Adipocyte (in vitro differentiated cells): ENCODE data around the gene PCDHA1.

Experiments
- DNase-seq: peaks from one replicate; pipeline ENCODE4 v3.0.0-alpha.2; 2015; ENCODE audit warnings: low read depth
- H3K27me3 ChIP-seq: replicated peaks from 2 replicates; pipeline ENCODE4 v1.7.0; 2013; ENCODE audit warnings: mild to moderate bottlenecking, low read length, moderate library complexity; ENCODE audit not compliant: control insufficient read depth, insufficient read depth
- H3K36me3 ChIP-seq: 2 replicates; pipeline ENCODE4 v1.7.0; 2013; ENCODE audit warnings: low read length, mild to moderate bottlenecking, moderate library complexity; ENCODE audit not compliant: control insufficient read depth, insufficient read depth, severe bottlenecking
- H3K4me1 ChIP-seq: 2 replicates; pipeline ENCODE4 v1.7.0; 2013; ENCODE audit warnings: mild to moderate bottlenecking, low read length, moderate library complexity; ENCODE audit not compliant: control insufficient read depth, insufficient read depth
- H3K4me3 ChIP-seq: 2 replicates; pipeline ENCODE4 v1.7.0; 2013; ENCODE audit warnings: mild to moderate bottlenecking, low read length, moderate library complexity
- H3K9ac ChIP-seq: 2 replicates; pipeline ENCODE4 v1.7.0; 2013; ENCODE audit warnings: mild to moderate bottlenecking, low read length, moderate library complexity
- H3K9me3 ChIP-seq: 2 replicates; pipeline ENCODE4 v1.7.0; 2013; ENCODE audit warnings: mild to moderate bottlenecking, low read length, moderate library complexity; ENCODE audit not compliant: control insufficient read depth

Gene PCDHA1

GRCh38 chr5:140883927-140884697 is 98.2 kb downstream of the PCDHA1 start:
- Histone ChIP-seq H3K36me3 (no peaks in the 10 kb centered on the region), H3K4me1 (no peaks in the 10 kb centered on the region), H3K4me3 (no peak overlapping the region), H3K9me3 (peaks cover 12% of the 10 kb centered on the region), H3K9ac (no peak overlapping the region), H3K27me3 (no peaks in the 10 kb centered on the region)
- no peak for DNase-seq

- H3K4me1 ChIP-seq = no peaks in the 10 kb centered on the region
Observed at GRCh38 chr5:140916325-140916724, 130.4 kb downstream of the PCDHA1 start.

GRCh38 chr5:140923601-140924000 is 137.7 kb downstream of the PCDHA1 start:
- H3K9ac ChIP-seq = no peak overlapping the region
- peaks cover 10% of the 10 kb centered on the region for H3K9me3 ChIP-seq
- H3K4me3 ChIP-seq = no peak overlapping the region
- peaks cover 23% of the 10 kb centered on the region for H3K27me3 ChIP-seq
- no peak for DNase-seq
- no peaks in the 10 kb centered on the region for H3K36me3 ChIP-seq
- H3K4me1 ChIP-seq = peaks cover 8% of the 10 kb centered on the region

More at GRCh38 chr5:140916325-140916724, 130.4 kb downstream of the PCDHA1 start:
- DNase-seq = no peak
- no peak overlapping the region for H3K9ac ChIP-seq
- H3K9me3 ChIP-seq = peaks cover 9% of the 10 kb centered on the region
- H3K4me3 ChIP-seq = no peak overlapping the region
- no peaks in the 10 kb centered on the region for H3K27me3 ChIP-seq
- H3K36me3 ChIP-seq = no peaks in the 10 kb centered on the region

GRCh38 chr5:140925806-140926442 is 140.0 kb downstream of the PCDHA1 start, which contains the start of gene PCDHAC1:
Gene PCDHAC1, plus strand, starts transcription at chr5:140926299. Its CDS starts 594 bp downstream, at chr5:140926893.
- Histone ChIP-seq H3K4me3 (peak within 1 kb of the TSS; percentile 77), H3K9ac (no peak within 1 kb of the TSS), H3K9me3 (peaks cover 10% of the 10 kb centered on the region), H3K36me3 (no peaks in the 10 kb centered on the region), H3K27me3 (peaks cover 24% of the 10 kb centered on the region), H3K4me1 (peaks cover 8% of the 10 kb centered on the region)
- DNase-seq = no peak

- H3K27me3 ChIP-seq = peaks cover 24% of the 10 kb centered on the region
- H3K9ac ChIP-seq = no peak overlapping the region
- peaks cover 8% of the 10 kb centered on the region for H3K4me1 ChIP-seq
- peak; percentile 43 for DNase-seq
- H3K36me3 ChIP-seq = no peaks in the 10 kb centered on the region
- H3K4me3 ChIP-seq = peak overlapping the region; percentile 77
- peaks cover 10% of the 10 kb centered on the region for H3K9me3 ChIP-seq
Observed at GRCh38 chr5:140926443-140927227, 140.7 kb downstream of the PCDHA1 start.

- peak overlapping the region; percentile 77 for H3K4me3 ChIP-seq
- H3K9ac ChIP-seq = no peak overlapping the region
- H3K9me3 ChIP-seq = peaks cover 10% of the 10 kb centered on the region
- peaks cover 8% of the 10 kb centered on the region for H3K4me1 ChIP-seq
- no peaks in the 10 kb centered on the region for H3K36me3 ChIP-seq
- DNase-seq = no peak
- peaks cover 24% of the 10 kb centered on the region for H3K27me3 ChIP-seq
Observed at GRCh38 chr5:140927228-140927573, 141.3 kb downstream of the PCDHA1 start.

- no peaks in the 10 kb centered on the region for H3K4me1 ChIP-seq
- no peaks in the 10 kb centered on the region for H3K27me3 ChIP-seq
- H3K9ac ChIP-seq = no peak overlapping the region
- no peak overlapping the region for H3K4me3 ChIP-seq
- H3K36me3 ChIP-seq = no peaks in the 10 kb centered on the region
- no peaks in the 10 kb centered on the region for H3K9me3 ChIP-seq
- DNase-seq = no peak
Observed at GRCh38 chr5:140934964-140935606, 149.1 kb downstream of the PCDHA1 start.

- Histone ChIP-seq H3K4me3 (no peak overlapping the region), H3K9ac (no peak overlapping the region), H3K9me3 (peaks cover 9% of the 10 kb centered on the region), H3K4me1 (no peaks in the 10 kb centered on the region), H3K36me3 (no peaks in the 10 kb centered on the region), H3K27me3 (no peaks in the 10 kb centered on the region)
- no peak for DNase-seq
Observed at GRCh38 chr5:140946578-140946977, 160.6 kb downstream of the PCDHA1 start.

- Histone ChIP-seq H3K36me3 (no peaks in the 10 kb centered on the region), H3K9me3 (no peaks in the 10 kb centered on the region), H3K4me1 (no peaks in the 10 kb centered on the region), H3K9ac (no peak overlapping the region), H3K27me3 (no peaks in the 10 kb centered on the region), H3K4me3 (no peak overlapping the region)
- DNase-seq = no peak
Observed at GRCh38 chr5:140951636-140952035, 165.7 kb downstream of the PCDHA1 start.

GRCh38 chr5:140953234-140953633 is 167.3 kb downstream of the PCDHA1 start:
- no peaks in the 10 kb centered on the region for H3K9me3 ChIP-seq
- no peaks in the 10 kb centered on the region for H3K36me3 ChIP-seq
- DNase-seq = no peak

GRCh38 chr5:140962190-140962589 is 176.2 kb downstream of the PCDHA1 start:
- Histone ChIP-seq H3K27me3 (peaks cover 4% of the 10 kb centered on the region), H3K36me3 (no peaks in the 10 kb centered on the region), H3K4me1 (no peaks in the 10 kb centered on the region), H3K9ac (no peak overlapping the region), H3K4me3 (no peak overlapping the region), H3K9me3 (no peaks in the 10 kb centered on the region)
- DNase-seq = no peak

More at GRCh38 chr5:140953234-140953633, 167.3 kb downstream of the PCDHA1 start:
- Histone ChIP-seq H3K4me1 (no peaks in the 10 kb centered on the region), H3K4me3 (no peak overlapping the region), H3K27me3 (no peaks in the 10 kb centered on the region), H3K9ac (no peak overlapping the region)
